ENCODE measurements around the gene FSTL4. TPM values are rescaled to one million over a fixed set of nuclear protein-coding genes. Genes with fewer than 3 reads are reported as not detected.

The FSTL4 gene
- total RNA-seq, 2 experiments from 2014 or later: not detected

GRCh38 chr5:133423618-133424282 lies 188.6 kb downstream of the FSTL4 start:
- POLR2A ChIA-PET: interaction anchor here (0.5 to 0.6 kb wide), 2 partner anchors 326 to 381 kb away, joined by 3 read pairs; no protein-coding TSS in a partner anchor
- CTCF ChIA-PET (ENCODE audit: unreplicated experiment): interaction anchor here (0.5 to 1.5 kb wide), 5 partner anchors 10 to 521 kb away, joined by 3 to 5 read pairs (median 3); no protein-coding TSS in a partner anchor

GRCh38 chr5:133423011-133423617 lies 189.2 kb downstream of the FSTL4 start:
- Histone ChIP-seq H3K4me3 (ENCODE audit: low read depth, low read length, poor library complexity, severe bottlenecking) (no peak overlapping the region), H3K36me3 (ENCODE audit: insufficient read depth, low read length) (no peaks in the 10 kb centered on the region), H4K20me1 (ENCODE audit: insufficient read depth, low read length) (no peaks in the 10 kb centered on the region), H2AFZ (ENCODE audit: low read length) (no peak overlapping the region), H3K79me2 (ENCODE audit: insufficient read depth, low read depth, low read length) (no peaks in the 10 kb centered on the region), H3K9me3 (ENCODE audit: low read length) (no peaks in the 10 kb centered on the region), H3K4me2 (ENCODE audit: low read length) (no peak overlapping the region), H3K27ac (ENCODE audit: low read depth, low read length, poor library complexity, severe bottlenecking) (no peak overlapping the region), H3K9me2 (ENCODE audit: insufficient read depth, low read length) (no peaks in the 10 kb centered on the region), H3K4me1 (ENCODE audit: insufficient read depth, low read length, poor library complexity, severe bottlenecking) (peaks cover under 1% of the 10 kb centered on the region)
- no peak for DNase-seq (ENCODE audit: low spot score)
- POLR2A ChIA-PET: interaction anchor here (0.5 kb wide), 1 partner anchor 325 kb away, joined by 3 read pairs; no protein-coding TSS in a partner anchor
- TF ChIP-seq EZH2phosphoT487 (IDR thresholded peaks at IDR 0.05; ENCODE audit: borderline replicate concordance, low read depth, low read length): no peak
- no peak for TF ChIP-seq CTCF (conservative IDR thresholded peaks at IDR 0.05; ENCODE audit: low read length)
- BruUV-seq (replicated peaks): no TSS peak
- CTCF ChIA-PET (ENCODE audit: unreplicated experiment): interaction anchor here (0.5 to 1.5 kb wide), 4 partner anchors 9 to 522 kb away, joined by 3 to 5 read pairs (median 3); no protein-coding TSS in a partner anchor
- intact Hi-C loops (cut with micrococcal nuclease; ENCODE audit: unreplicated experiment): loop anchor here (1.0 to 5.0 kb wide), 4 partner anchors 39 to 521 kb away; no protein-coding TSS in a partner anchor

More at GRCh38 chr5:133423618-133424282, 188.6 kb downstream of the FSTL4 start:
- H4K20me1 ChIP-seq (ENCODE audit: insufficient read depth, low read length): no peaks in the 10 kb centered on the region
- DNase-seq (ENCODE audit: low spot score): peak; percentile 56
- H3K36me3 ChIP-seq (ENCODE audit: insufficient read depth, low read length): no peaks in the 10 kb centered on the region
- TF ChIP-seq EZH2phosphoT487 (IDR thresholded peaks at IDR 0.05; ENCODE audit: borderline replicate concordance, low read depth, low read length): no peak
- TF ChIP-seq CTCF (conservative IDR thresholded peaks at IDR 0.05; ENCODE audit: low read length): peak; percentile 88
- H3K79me2 ChIP-seq (ENCODE audit: insufficient read depth, low read depth, low read length): no peaks in the 10 kb centered on the region
- H2AFZ ChIP-seq (ENCODE audit: low read length): no peak overlapping the region
- intact Hi-C loops (cut with micrococcal nuclease; ENCODE audit: unreplicated experiment): loop anchor here (1.0 to 5.0 kb wide), 4 partner anchors 39 to 521 kb away; no protein-coding TSS in a partner anchor
- H3K4me3 ChIP-seq (ENCODE audit: low read depth, low read length, poor library complexity, severe bottlenecking): no peak overlapping the region
- no peaks in the 10 kb centered on the region for H3K9me3 ChIP-seq (ENCODE audit: low read length)
- H3K9me2 ChIP-seq (ENCODE audit: insufficient read depth, low read length): no peaks in the 10 kb centered on the region
- no TSS peak for BruUV-seq (replicated peaks)
- no peak overlapping the region for H3K4me2 ChIP-seq (ENCODE audit: low read length)
- no peak overlapping the region for H3K27ac ChIP-seq (ENCODE audit: low read depth, low read length, poor library complexity, severe bottlenecking)
- H3K4me1 ChIP-seq (ENCODE audit: insufficient read depth, low read length, poor library complexity, severe bottlenecking): peaks cover 6% of the 10 kb centered on the region
